H1 (cell line): ENCODE data around the gene PRPF18. TPM values are rescaled to one million over a fixed set of nuclear protein-coding genes. Genes with fewer than 3 reads are reported as not detected.
A peak's percentile ranks its signal among the peaks of the same experiment; 100 is the strongest.

Source experiments
- CTCF ChIA-PET: fragments of 300-600 bp; sonication (Branson Sonifier 250); formaldehyde crosslinking; loops from one replicate; lab custom pipeline; 2021; ENCODE audit not compliant: partially characterized antibody; lab: Charles Lee
- POLR2A ChIA-PET: fragments of 300-600 bp; sonication (Branson Sonifier 250); formaldehyde crosslinking; loops from one replicate; lab custom pipeline; 2021; ENCODE audit warnings: inconsistent platforms; ENCODE audit not compliant: partially characterized antibody; lab: Charles Lee
- DNase-seq, 2 experiments: peaks; one replicate each; pipeline versions ENCODE4 v3.0.0 to v3.0.0-alpha.2; 2010 to 2022; ENCODE audit warnings: low spot score in 2 of 2, low read depth in 1 of 2, mixed read lengths in 1 of 2
- FAIRE-seq: peaks from 2 replicates; lab custom pipeline; 2011; peaks lifted over from hg19 to GRCh38; lab: Jason Lieb, UNC
- H2AFZ ChIP-seq: 2 replicates; pipeline ENCODE4 v1.8.1; 2012; ENCODE audit warnings: low read length, inconsistent platforms
- H2AK5ac ChIP-seq: 2 replicates; pipeline ENCODE4 v1.6.1; 2013; ENCODE audit warnings: low read depth, low read length
- H2BK120ac ChIP-seq: replicated peaks from 2 replicates; pipeline ENCODE3; 2013; ENCODE audit warnings: low read depth, low read length, inconsistent platforms
- H2BK12ac ChIP-seq: 2 replicates; pipeline ENCODE4 v1.6.1; 2013; ENCODE audit warnings: low read depth, low read length
- H2BK15ac ChIP-seq: 2 replicates; pipeline ENCODE4 v1.6.1; 2013; ENCODE audit warnings: low read length
- H2BK20ac ChIP-seq: 2 replicates; pipeline ENCODE4 v1.6.1; 2013; ENCODE audit warnings: low read length
- H2BK5ac ChIP-seq: 2 replicates; pipeline ENCODE4 v1.6.1; 2013; ENCODE audit warnings: low read depth, low read length
- H3K14ac ChIP-seq: 2 replicates; pipeline ENCODE4 v1.6.1; 2013; ENCODE audit warnings: inconsistent platforms; ENCODE audit not compliant: insufficient read length
- H3K18ac ChIP-seq: 2 replicates; pipeline ENCODE4 v1.6.1; 2013; ENCODE audit warnings: low read length; ENCODE audit errors: extremely low read depth
- H3K23ac ChIP-seq: 2 replicates; pipeline ENCODE4 v1.6.1; 2013; ENCODE audit warnings: inconsistent platforms; ENCODE audit not compliant: insufficient read length
- H3K23me2 ChIP-seq: 2 replicates; pipeline ENCODE4 v1.6.1; 2013; ENCODE audit warnings: low read depth, low read length
- H3K27ac ChIP-seq: 2 replicates; pipeline ENCODE4 v1.6.1; 2011; ENCODE audit warnings: low read depth, low read length, inconsistent platforms
- H3K27me3 ChIP-seq, 4 experiments: replicated peaks in 1 of 4; 1 replicate in 1 of 4; 2 replicates in 3 of 4; pipeline versions ENCODE4 v1.6.1 to v1.8.1; 2011 to 2013; ENCODE audit warnings: low read length in 3 of 4, mild to moderate bottlenecking in 3 of 4, inconsistent platforms in 2 of 4, mixed read lengths in 2 of 4, moderate library complexity in 1 of 4; ENCODE audit not compliant: control insufficient read depth in 3 of 4, insufficient read depth in 3 of 4; ENCODE audit errors: extremely low read depth in 1 of 4
- H3K36me3 ChIP-seq, 4 experiments: 2 replicates each; pipeline versions ENCODE4 v1.6.1 to v1.8.1; 2011 to 2013; ENCODE audit warnings: mild to moderate bottlenecking in 4 of 4, low read length in 3 of 4, moderate library complexity in 2 of 4, control low read depth in 1 of 4, inconsistent platforms in 1 of 4; ENCODE audit not compliant: insufficient read depth in 4 of 4, control insufficient read depth in 2 of 4
- H3K4ac ChIP-seq: replicated peaks from 2 replicates; pipeline ENCODE3; 2013; ENCODE audit warnings: low read length, low read depth, mixed read lengths, inconsistent platforms; ENCODE audit not compliant: insufficient read length
- H3K4me1 ChIP-seq, 4 experiments: replicated peaks in 1 of 4; 1 replicate in 1 of 4; 2 replicates in 3 of 4; pipeline versions ENCODE4 v1.6.1 to v1.8.1; 2011 to 2013; ENCODE audit warnings: low read length in 3 of 4, inconsistent platforms in 2 of 4, mixed read lengths in 1 of 4; ENCODE audit not compliant: insufficient read depth in 4 of 4, control insufficient read depth in 3 of 4
- H3K4me2 ChIP-seq, 2 experiments: 2 replicates each; pipeline versions ENCODE4 v1.6.1 to v1.8.1; 2011 to 2013; ENCODE audit warnings: low read depth in 2 of 2, low read length in 2 of 2, control low read depth in 1 of 2, inconsistent platforms in 1 of 2, mild to moderate bottlenecking in 1 of 2; ENCODE audit not compliant: insufficient read depth in 1 of 2
- H3K4me3 ChIP-seq, 4 experiments: fragments of 200-600, 300-600 bp in 1 of 4; sonication (generic), shearing (Covaris generic), sonication (Bioruptor Twin) in 1 of 4; 2 replicates each; pipeline versions ENCODE4 v1.5.1 to v1.8.1; 2011 to 2016; ENCODE audit warnings: low read length in 4 of 4, low read depth in 3 of 4, control low read depth in 2 of 4, inconsistent platforms in 2 of 4, mild to moderate bottlenecking in 2 of 4, mixed read lengths in 1 of 4, moderate library complexity in 1 of 4; ENCODE audit not compliant: insufficient read depth in 2 of 4; ENCODE audit errors: extremely low read depth in 1 of 4
- H3K56ac ChIP-seq: replicated peaks from 2 replicates; pipeline ENCODE3; 2013; ENCODE audit warnings: low read depth, mild to moderate bottlenecking, mixed read lengths, low read length, inconsistent platforms; ENCODE audit not compliant: insufficient read length
- H3K79me1 ChIP-seq: 2 replicates; pipeline ENCODE4 v1.6.1; 2013; ENCODE audit warnings: low read depth, low read length, control low read depth
- H3K79me2 ChIP-seq, 2 experiments: 2 replicates each; pipeline versions ENCODE4 v1.6.1 to v1.8.1; 2012 to 2013; ENCODE audit warnings: low read length in 2 of 2, mild to moderate bottlenecking in 2 of 2, inconsistent platforms in 1 of 2; ENCODE audit not compliant: insufficient read depth in 2 of 2, control insufficient read depth in 1 of 2
- H3K9ac ChIP-seq, 4 experiments: replicated peaks in 1 of 4; 1 replicate in 1 of 4; 2 replicates in 3 of 4; pipeline versions ENCODE4 v1.6.1 to v1.8.1; 2011 to 2013; ENCODE audit warnings: low read depth in 3 of 4, low read length in 3 of 4, control low read depth in 2 of 4, mild to moderate bottlenecking in 2 of 4, moderate library complexity in 2 of 4, inconsistent platforms in 1 of 4; ENCODE audit errors: extremely low read depth in 1 of 4
- H3K9me3 ChIP-seq, 2 experiments: 2 replicates each; pipeline versions ENCODE4 v1.6.1 to v1.8.1; 2012 to 2013; ENCODE audit warnings: mild to moderate bottlenecking in 2 of 2, moderate library complexity in 2 of 2, control low read depth in 1 of 2, inconsistent platforms in 1 of 2, low read depth in 1 of 2, low read length in 1 of 2, mixed read lengths in 1 of 2; ENCODE audit not compliant: insufficient read depth in 2 of 2
- H4K20me1 ChIP-seq, 2 experiments: replicated peaks in 1 of 2; 2 replicates each; pipeline versions ENCODE3 to v1.8.1; 2011 to 2013; ENCODE audit warnings: inconsistent platforms in 2 of 2, low read length in 2 of 2, mild to moderate bottlenecking in 1 of 2; ENCODE audit not compliant: insufficient read depth in 2 of 2, control insufficient read depth in 1 of 2
- H4K5ac ChIP-seq: 2 replicates; pipeline ENCODE4 v1.6.1; 2013; ENCODE audit warnings: low read length, low read depth, mixed read lengths, inconsistent platforms; ENCODE audit not compliant: insufficient read length
- H4K8ac ChIP-seq: 2 replicates; pipeline ENCODE4 v1.8.0; 2013; ENCODE audit warnings: mild to moderate bottlenecking, moderate library complexity, low read length, inconsistent platforms; ENCODE audit not compliant: insufficient read depth; ENCODE audit errors: extremely low read depth
- H4K91ac ChIP-seq: replicated peaks from 2 replicates; pipeline ENCODE3; 2013; ENCODE audit warnings: low read length, mixed read lengths, inconsistent platforms; ENCODE audit not compliant: insufficient read length
- ATF2 ChIP-seq: IDR thresholded peaks from 2 replicates; pipeline ENCODE4 v1.6.1; 2012; ENCODE audit warnings: low read length, inconsistent platforms
- ATF3 ChIP-seq: IDR thresholded peaks from 2 replicates; pipeline ENCODE4 v1.6.1; 2011; ENCODE audit warnings: low read depth, mild to moderate bottlenecking, low read length; ENCODE audit not compliant: insufficient read depth
- KDM4A ChIP-seq: IDR thresholded peaks from one replicate; pipeline ENCODE4 v1.7.1; 2012; ENCODE audit warnings: low read depth, mild to moderate bottlenecking, moderate library complexity, low read length, inconsistent platforms; ENCODE audit not compliant: severe bottlenecking
- WGBS, 2 experiments: shearing (Covaris generic) in 1 of 2; methylation state at CpG; one replicate each; pipeline versions ENCODE4 v1.1.6 to v1.1.7; 2013 to 2015; ENCODE audit warnings: low lambda C conversion rate in 2 of 2, mixed read lengths in 2 of 2, inconsistent platforms in 1 of 2, low coverage in 1 of 2, missing lambda C conversion rate in 1 of 2; ENCODE audit not compliant: insufficient replicate concordance in 2 of 2, insufficient coverage in 1 of 2, insufficient read length in 1 of 2; ENCODE audit errors: extremely low coverage in 1 of 2, missing lambda C conversion rate in 1 of 2; 5-methylcytosine and 5-hydroxymethylcytosine counted together
- polyA plus RNA-seq, 7 experiments: library from polyadenylated mRNA; depleted of rRNA in 3 of 7; stranded (reverse) in 5 of 7; unstranded in 2 of 7; fragments of >200 nt in 5 of 7; fragments of 200-250 nt in 2 of 7; gene quantifications; 1 replicate in 5 of 7; 2 replicates in 1 of 7; 4 replicates in 1 of 7; pipeline versions ENCODE4 v1.2.1 to v1.2.3, GENCODE V29; 2011 to 2013; ENCODE audit warnings: missing spikeins in 2 of 7, mixed read lengths in 2 of 7
- total RNA-seq: library from RNA; stranded (reverse); fragmentation: NEBNext Ultra II Directional; extraction: Animal tissue kit (Norgen Biotek cat#: 25700); gene quantifications from 2 replicates; pipeline ENCODE4 v1.2.1, GENCODE V29; 2021

PRPF18 gene
- total and polyA plus RNA-seq, 2 of the 8 experiments (the other 6 are each of a cell fraction or from before 2014, with no cell fraction given): 3.8 to 12.6 TPM

- H3K79me2 ChIP-seq: no peaks in the 10 kb centered on the region
- H3K9ac ChIP-seq: no peak overlapping the region
- 0 out of 2 replicates have a peak overlapping the region, but pooled peaks have one; percentile 10 for H3K18ac ChIP-seq
- peaks cover 0 to 5% of the 10 kb centered on the region in 2 experiments for H4K20me1 ChIP-seq
- H2BK12ac ChIP-seq: peak overlapping the region; percentile 76; the same call in 1 of the 2 replicates
- CTCF ChIA-PET: interaction anchor here (1.2 kb wide), 1 partner anchor 19 kb away, joined by 3 read pairs; no protein-coding TSS in a partner anchor
- H2AFZ ChIP-seq: no peak overlapping the region
- peaks cover 0 to 6% (median 2%) of the 10 kb centered on the region in 4 experiments; a peak in 2 of 8 replicates for H3K36me3 ChIP-seq
- H3K23me2 ChIP-seq: no peaks in the 10 kb centered on the region
- H3K79me1 ChIP-seq: no peaks in the 10 kb centered on the region
- TF ChIP-seq KDM4A: no peak
- TF ChIP-seq ATF3: no peak
- TF ChIP-seq ATF2: no peak
- H3K4me3 ChIP-seq: no peak overlapping the region
- H4K5ac ChIP-seq: no peak overlapping the region
- H2AK5ac ChIP-seq: peak overlapping the region; percentile 97
- 93% methylated on average over 10 of the region's 10 CpGs; no CpG with 5 or more reads in 1 of the 2 experiments for WGBS, 2 experiments
- no peak for DNase-seq
- FAIRE-seq: no peak
- H2BK15ac ChIP-seq: peak overlapping the region; percentile 67; the same call in 1 of the 2 replicates
- no peak overlapping the region for H3K23ac ChIP-seq
- no peak overlapping the region; the same call in 1 of the 2 replicates for H3K27ac ChIP-seq
- POLR2A ChIA-PET: interaction anchor here (1.4 to 1.5 kb wide), 2 partner anchors 33 to 36 kb away, joined by 3 read pairs; no protein-coding TSS in a partner anchor
- H3K4me2 ChIP-seq: no peak overlapping the region
- H2BK120ac ChIP-seq: peak overlapping the region; percentile 50
- H2BK20ac ChIP-seq: peak overlapping the region; percentile 44
- peak overlapping the region; percentile 40 for H3K4ac ChIP-seq
- H3K14ac ChIP-seq: peak overlapping the region; percentile 74
- peak overlapping the region; percentile 57; the same call in 1 of the 2 replicates for H2BK5ac ChIP-seq
- no peak overlapping the region for H3K56ac ChIP-seq
- H4K8ac ChIP-seq: no peak overlapping the region; the same call in 1 of the 2 replicates
- H3K4me1 ChIP-seq: peaks cover 3 to 11% (median 10%) of the 10 kb centered on the region in 4 experiments
- H3K9me3 ChIP-seq: no peaks in the 10 kb centered on the region
- no peaks in the 10 kb centered on the region for H3K27me3 ChIP-seq
- H4K91ac ChIP-seq: peak overlapping the region; percentile 84
Measured at GRCh38 chr10:13671904-13672303, 85.1 kb downstream of the PRPF18 start.
